ENCODE data around the gene JAML. TPM values are rescaled to one million over a fixed set of nuclear protein-coding genes. Genes with fewer than 3 reads are reported as not detected.
A peak's percentile ranks its signal among the peaks of the same experiment; 100 is the strongest.
"Not testable (repeated sequence)": the region's sequence is repeated elsewhere in the genome, so short reads cannot be mapped to it uniquely, and the experiment has no call there.

JAML gene
- total RNA-seq, 1 donor from 2014 or later, result not detected

DNA sequence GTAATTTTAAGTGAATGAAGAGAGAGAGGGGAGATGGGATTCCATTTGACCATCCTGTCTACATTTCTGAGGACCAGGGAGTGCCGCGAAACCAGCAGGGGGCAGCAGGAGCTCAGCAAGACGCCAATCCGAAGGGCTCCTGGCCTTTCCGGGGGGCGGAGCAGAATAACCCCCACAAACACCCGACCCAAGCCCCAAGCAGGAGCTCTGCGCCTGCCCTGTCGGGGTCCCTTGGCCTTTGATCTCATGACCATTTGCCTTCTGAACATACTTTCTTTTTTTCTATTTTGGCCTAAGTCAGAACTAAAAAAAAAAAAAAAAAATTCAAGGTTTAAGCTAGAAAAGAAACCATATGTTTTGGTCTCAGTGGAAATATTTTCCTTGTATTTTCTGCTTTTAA, 26.4 kb downstream of the JAML start:
- peak; percentile 70 to 81 for DNase-seq (ENCODE audit: low read depth in 2 of 2)

DNA sequence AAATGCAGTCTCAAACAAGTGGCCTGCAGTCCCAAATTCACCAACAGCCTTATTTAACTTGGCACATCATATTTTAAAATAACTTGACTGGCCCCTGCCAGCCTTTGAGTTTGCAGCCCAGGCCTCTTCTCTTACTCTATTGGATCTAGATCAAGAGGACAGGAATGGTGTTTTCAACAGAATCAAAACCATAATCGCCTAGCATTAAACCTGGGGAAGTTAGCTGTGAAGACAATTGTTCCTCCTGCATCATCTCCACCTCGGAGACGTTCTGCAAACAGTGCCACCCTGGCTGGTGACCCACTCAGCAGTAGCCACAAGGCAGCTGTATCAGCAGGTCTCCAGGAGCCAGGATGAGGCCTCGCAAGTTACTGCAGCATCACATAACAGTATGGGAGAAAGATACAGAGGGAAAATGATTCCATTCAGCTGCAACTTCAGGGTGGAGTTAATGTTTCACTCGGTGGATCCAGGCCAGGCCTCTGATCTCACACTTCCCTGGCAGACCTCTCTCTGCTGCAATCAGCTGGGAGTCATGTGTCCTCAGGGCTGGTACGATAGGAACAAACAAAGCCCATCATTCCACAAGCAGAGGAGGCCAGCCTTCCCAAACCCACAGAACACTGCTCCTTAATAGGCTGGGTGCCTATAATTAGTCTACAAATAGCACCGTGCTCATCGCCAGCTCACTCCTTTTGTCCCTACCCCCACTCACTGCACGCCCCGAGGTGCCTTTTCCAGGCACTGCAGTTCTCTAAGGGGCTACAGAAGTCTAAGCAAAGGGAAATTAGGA, 29.8 kb downstream of the JAML start:
- DNase-seq (ENCODE audit: low read depth in 2 of 2), result peak; percentile 60 to 82

DNA sequence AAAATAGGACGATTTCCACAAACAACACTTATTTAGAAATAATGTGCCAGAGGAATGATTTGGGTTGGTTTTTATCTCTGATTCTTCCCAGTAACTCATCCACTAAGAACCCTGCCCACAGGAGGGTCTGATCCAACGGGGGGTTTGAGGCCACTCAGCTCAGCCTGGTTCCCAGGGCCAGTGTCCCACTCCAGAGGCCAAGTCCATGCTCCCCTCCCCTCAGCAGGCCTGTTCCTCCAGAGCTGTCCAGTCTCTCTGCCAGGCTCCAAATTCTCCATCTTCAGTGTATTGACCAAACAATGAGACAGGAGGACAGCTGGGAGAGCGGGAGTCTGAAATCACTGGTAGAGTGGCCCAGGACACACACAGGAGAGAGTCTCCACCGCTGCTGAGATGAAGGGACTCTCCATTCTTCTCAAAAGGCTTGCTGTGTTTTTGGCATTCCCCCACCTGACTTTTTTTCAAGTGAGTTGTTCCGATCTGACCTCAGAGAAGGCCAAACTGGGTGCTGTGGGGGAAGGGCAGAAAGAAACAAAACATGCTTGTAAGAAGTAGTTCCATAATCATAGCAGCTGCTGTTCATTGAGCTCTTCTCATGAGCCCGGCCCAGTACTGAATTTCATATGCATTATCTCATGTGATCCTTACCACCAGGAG, 30.8 kb downstream of the JAML start:
- no peak for DNase-seq (ENCODE audit: low read depth in 2 of 2)

DNA sequence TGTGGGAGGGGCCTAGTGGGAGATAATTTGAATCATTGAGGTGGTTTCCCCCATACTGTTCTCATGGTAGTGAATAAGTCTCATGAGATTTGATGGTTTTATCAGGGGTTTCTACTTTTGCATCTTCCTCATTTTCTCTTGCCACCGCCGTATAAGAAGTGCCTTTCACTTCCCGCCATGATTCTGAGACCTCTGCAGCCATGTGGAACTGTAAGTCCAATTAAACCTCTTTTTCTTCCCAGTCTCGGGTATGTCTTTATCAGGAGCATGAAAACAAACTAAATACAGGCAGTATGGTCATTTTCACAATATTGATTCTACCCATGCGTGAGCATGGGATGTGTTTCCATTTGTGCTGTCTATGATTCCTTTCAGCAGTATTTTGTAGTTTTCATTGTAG, 32.0 kb downstream of the JAML start:
- not testable (repeated sequence) for DNase-seq (ENCODE audit: low read depth in 2 of 2)

DNA sequence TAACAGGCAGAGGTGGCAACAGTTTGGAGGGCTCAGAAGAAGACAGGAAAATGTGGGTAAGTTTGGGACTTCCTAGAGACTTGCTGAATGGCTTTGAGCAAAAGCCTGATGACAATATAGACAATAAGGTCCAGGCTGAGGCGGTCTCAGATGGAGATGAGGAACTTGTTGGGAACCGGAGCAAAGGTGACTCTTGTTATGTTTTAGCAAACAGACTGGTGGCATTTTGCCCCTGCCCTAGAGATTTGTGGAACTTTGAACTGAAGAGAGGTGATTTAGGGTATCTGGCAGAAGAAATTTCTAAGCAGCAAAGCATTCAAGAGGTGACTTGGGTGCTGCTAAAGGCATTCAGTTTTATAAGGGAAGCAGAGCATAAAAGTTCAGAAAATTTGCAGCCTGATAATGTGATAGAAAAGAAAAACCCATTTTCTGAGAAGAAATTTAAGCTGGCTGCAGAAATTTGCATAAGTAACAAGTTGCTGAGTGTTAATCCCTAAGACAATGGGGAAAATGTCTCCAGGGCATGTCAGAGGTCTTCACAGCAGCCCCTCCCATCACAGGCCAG, 33.8 kb downstream of the JAML start:
- DNase-seq (ENCODE audit: low read depth in 2 of 2), result not testable (repeated sequence)

DNA sequence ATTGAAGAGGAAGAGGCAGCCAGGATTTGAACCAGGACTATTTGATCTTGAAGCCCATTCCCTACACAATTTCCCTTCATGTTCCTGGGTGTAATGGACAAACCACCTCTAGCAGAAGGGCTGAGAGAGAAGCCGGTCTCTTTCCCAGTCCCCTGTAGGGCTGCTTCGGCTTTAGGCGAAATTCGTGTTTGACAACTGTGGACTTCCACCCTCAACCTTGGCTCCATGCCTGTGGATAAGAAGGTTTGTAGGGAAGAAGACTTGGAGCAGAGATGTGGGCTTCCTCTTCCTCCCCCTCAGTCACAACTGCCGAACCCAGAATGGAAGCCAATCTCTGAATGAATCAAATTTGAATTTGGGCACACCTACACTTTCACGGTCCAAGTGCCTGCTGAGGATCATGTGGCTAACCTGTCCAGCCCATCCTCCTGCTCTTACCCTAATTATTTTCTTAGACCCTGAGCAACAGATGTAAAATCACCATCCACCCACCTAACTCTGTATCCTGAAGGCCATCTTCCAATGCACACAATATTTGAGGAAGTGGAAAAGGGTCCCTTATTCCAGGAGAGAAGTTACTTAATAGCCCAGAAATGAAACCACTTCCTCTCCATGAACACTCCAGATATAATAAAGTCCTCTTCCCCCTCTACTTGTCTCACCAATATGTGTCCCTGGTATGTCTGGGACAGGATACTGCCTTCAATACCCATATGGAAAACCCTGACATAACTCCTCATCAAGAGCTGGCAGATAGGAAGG, 38.3 kb downstream of the JAML start:
- DNase-seq (ENCODE audit: low read depth in 2 of 2), result no peak

DNA sequence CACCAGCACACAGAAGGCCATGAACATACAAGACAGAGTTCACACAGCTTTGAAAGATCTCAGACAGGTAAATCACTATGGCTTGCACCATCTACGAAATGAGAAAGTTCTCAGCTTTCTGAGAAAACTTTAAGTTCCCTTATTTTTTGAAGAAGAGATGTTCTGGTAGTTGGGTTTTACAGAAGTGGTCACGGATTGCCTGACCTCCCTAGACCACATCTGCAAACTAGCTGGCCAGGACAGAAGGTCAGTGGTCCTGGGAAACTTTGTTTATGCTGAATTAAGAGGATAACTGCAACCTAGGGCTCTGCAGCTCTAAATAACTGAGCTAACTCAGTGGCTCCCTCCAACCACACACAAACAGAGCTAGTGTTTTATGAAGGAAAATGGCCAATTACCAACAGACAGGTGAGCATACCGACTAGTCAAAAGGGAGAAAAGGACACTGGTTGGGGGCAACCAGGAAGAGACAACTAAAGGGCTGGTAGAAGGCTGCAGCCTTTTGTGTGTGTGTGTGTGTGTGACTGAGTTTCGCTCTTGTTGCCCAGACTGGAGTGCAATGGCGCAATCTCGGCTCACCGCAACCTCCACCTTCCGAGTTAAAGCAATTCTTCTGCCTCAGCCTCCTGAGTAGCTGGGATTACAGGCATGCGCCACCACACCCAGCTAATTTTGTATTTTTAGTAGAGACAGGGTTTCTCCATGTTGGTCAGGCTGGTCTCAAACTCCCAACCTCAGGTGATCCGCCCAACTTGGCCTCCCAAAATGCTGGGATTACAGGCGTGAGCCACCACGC, 39.8 kb downstream of the JAML start:
- no peak for DNase-seq (ENCODE audit: low read depth in 2 of 2)

DNA sequence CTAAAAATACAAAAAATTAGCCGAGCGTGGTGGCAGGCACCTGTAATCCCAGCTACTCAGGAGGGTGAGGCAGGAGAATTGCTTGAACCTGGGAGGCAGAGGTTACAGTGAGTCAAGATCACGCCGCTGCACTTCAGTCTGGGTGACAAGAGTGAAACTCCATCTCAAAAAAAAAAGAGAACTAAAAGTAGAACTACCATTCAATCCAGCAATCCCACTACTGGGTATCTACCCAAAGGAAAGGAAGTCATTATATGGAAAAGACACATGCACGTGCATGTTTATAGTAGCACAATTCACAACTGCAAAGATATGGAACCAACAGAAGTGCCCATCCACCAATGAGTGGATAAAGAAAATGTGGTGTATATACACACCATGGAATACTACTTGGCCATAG, 41.1 kb downstream of the JAML start:
- DNase-seq (ENCODE audit: low read depth in 2 of 2), result not testable (repeated sequence)

DNA sequence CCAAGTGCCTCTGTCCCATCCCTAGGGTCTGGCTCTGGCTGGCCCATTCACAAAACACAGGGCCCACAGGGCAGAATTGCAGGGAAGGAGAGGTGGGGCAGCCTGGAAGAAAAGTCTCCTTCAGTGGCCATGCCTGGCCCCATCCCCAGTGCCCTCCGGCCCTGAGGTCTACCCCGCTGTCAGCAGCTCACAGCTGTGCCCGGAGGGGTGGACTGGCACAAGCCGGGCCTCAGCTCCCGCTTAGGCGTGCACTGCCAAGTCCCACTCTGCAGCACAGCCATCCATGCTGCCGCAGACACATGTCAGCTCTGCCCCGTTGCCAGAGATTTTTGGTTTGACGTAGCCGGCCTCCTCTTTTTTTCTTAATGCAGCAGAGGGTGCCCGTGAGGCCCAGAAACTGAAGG, 44.5 kb downstream of the JAML start:
- DNase-seq (ENCODE audit: low read depth in 2 of 2), result peak in 1 of 2 donors; percentile 46

DNA sequence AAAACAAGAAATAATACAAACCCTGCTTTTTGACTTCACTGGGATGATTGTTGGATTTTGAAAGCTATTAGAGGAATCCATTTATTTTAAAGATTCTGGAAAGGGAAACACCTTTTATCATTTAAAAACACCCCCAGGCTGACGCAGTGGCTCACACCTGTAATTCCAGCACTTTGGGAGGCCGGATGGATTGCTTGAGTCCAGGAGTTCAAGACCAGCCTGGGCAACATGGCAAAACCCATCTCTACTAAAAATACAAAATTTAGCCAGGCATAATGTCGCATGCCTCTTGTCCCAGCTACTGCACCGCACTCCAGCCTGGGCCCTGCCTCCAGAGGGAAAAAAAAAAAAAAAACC, 48.1 kb downstream of the JAML start:
- no peak for DNase-seq (ENCODE audit: low read depth in 2 of 2)

DNA sequence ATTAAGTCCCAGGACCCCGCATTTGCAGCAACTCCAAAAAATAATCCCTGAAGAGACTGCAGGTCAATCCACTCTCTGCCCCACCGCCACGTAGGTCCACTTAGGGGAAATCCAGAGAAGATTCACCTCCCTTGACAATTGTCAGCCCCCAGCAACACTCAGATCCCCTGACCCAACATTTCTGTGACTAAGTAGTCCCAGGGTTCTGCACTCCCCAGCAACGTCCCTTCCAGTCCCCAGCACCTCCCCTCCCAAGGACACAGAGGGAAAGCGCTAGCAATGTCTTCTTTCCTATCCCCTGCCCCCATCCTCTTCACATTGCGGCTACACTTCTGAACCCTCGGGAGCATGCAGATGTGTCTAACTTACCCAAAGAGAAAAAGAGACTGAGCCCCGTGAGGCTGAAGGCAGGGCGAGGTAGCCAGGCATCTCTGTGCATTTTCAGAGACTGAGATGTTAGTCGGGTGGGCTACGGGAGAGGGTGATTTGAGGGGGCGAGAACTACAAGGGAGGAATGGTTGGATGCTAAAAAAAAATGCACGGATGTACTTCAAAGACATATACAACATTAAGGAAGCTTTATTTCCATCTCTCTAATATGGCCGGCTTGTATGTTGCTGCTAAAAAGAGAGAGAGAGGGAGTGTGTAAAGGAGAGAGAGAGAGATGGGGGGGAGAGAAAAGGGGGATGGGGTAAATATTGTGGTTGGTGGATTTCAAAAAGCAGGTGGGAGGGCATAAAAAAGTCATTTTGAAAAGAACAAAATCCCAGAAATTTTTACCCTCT, 48.6 kb downstream of the JAML start, which contains the start of gene SCN2B:
Gene SCN2B (minus strand): TSS at position 647 of the 785 bp plus-strand sequence. CDS start 208 bp downstream, at position 439.
- no peak for DNase-seq (ENCODE audit: low read depth in 2 of 2)

DNA sequence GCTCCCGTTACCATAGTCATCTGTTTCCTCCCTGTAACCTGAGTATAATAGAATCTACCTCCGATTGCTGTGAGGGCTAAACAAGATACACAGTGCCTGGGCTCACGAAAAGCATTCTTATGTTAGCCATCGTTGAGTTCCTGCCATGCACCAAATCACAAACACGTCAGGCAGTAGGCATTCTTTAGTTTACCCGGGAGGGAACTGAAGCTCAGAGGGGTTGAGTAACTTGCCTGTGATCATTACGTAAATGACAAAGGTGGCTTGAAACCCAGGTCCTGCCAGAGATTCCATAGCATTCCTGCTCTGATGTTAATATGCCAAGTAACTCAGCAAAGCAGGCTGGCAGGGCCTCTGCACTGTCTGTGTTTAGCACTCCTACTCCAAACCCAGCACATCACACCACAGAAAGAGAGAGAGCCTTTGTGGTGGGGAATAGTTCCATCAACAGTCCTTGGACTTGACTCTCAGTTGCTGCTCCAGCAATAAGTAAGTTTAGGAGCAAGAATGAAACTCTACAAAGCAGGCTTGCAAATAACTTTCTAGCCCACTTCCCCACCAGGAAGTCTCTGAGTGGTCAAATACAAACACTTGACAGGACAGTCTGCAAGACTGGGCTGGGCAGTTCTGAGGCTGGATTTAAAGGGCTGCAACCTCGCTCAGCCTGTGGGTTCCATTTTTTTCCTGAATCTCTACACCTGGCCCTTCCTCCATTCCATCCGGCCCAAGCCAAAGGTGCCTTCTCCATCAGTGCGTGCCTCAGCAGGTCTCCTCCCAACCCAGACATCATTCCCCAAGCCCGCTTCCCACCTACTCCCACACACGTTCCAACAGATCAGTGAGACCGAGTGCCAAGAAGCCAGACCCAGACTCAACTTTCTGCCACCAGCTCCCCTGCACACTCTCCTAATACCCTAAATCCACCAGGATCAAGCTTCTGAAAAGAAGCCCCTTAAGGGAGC, 49.5 kb downstream of the JAML start:
- no peak for DNase-seq (ENCODE audit: low read depth in 2 of 2)

DNA sequence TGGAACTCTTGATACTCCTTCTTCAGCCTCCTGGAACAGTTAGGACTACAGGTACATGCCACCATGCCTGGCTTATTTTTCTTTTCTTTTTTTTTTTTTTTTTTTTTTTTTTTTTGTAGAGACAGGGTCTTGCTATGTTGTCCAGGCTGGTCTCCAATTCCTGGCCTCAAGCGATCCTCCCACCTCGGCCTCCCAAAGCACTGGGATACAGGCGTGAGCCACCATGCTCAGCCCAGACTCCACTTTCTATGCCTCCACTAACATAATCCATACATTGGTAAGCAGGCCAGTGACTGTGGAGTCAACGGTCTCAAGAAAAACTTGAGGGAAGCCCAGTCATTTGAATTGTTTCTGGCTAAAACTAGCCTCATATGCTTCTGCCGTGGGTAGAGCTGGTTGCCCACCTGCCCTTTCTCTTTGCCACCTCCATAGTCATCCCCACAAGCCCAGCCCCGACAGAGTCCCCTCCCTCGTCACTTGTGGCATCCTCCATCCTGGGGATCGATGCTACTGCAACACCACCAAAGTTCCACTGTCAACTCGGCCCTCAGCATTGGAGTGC, 50.7 kb downstream of the JAML start:
- no peak for DNase-seq (ENCODE audit: low read depth in 2 of 2)

DNA sequence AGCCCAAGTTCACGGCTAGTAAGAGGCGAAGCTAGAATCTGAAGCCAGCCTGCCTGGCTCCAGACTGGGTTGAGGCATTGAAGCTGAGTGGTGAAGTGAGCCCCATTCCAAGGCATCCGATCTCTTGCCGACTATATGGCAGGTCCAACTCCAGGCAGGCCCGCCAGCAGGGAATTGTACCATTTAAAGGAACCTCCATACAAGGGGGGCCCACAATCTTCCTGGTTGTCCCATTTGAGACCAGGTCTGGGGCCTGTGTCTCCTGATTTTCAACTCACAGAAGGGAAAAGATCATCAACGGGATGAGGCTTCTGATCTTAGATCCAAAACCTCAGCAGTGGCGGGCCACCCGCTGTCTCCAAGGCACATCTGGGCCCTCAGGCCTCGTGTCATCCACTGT, 52.5 kb downstream of the JAML start:
- no peak for DNase-seq (ENCODE audit: low read depth in 2 of 2)

DNA sequence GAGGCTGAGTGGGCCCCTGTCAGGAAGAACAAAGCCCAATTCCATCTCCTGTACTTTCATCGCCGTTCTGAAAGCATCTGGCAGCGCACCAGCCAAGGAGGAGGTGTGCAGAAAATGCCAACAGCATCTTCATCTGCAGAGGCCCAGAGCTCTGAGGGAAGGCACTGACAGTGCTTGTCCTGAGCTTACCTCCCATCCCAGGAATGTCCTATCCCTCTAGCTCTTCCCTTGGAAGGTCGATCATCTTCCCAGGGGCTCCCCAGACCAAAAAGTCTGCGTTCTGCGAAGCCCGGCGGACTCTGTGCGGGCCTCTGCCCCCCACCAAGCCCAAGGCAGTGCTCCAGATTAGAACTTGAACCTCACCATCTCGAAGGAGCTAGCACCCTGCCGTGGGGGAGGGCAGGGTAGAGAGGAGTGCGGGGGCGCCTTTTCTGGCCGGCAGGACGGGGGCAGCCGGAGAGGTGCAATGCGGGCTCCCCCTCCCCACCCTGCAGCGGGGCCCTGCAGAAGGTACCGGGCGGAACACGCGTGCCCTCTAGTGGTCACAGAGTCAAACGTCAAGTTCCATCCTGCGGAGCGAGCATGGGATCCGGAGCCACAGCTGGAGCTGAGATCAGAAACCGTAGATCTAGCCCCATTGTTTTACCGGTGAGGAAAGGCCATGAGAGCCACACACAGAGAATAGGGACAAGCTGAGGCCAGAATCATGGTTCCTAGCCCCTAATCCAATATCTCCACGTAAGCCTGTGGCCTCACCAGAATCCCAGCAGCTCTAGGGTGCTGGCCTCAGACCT, 53.3 kb downstream of the JAML start:
- peak; percentile 68 to 79 for DNase-seq (ENCODE audit: low read depth in 2 of 2)

DNA sequence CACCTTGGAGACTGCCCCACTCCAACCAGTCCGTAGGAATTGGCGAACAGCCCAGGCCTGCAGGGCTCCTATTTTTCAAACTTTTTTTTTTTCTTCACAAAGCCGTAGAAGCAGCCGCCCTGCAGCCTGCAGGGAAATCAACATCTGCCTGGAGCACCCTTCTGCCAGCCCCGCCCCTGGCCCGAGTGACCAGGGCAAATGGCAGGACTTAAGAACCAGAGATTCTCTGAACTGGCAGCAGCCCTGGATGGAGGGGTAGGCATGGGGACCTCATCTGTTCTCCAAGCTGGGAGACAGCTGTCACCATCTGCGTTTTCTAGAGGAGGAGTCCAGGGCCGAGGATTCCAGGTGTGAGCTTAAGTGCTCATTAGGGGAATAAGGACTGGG, 53.9 kb downstream of the JAML start:
- DNase-seq (ENCODE audit: low read depth in 2 of 2), result no peak

DNA sequence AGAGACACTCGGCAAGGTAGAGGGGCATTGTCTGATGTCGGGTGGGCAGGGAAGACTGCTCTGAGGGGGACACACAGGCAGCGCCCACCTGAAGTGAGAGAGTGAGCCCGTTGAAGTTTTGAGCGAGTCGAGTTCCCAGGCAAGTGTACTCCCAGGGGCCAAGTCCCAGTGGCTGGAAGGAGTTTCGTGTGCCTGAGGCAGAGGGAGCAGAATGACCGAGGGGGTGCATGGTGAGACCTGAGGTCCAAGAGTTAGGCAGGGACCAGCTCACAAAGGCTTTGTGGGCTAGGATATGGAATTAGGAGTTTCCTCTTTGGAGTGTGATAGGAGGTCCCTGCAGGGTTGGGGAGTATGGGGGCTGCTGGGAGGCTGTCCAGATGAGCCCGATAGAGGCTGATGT, 54.6 kb downstream of the JAML start:
- no peak for DNase-seq (ENCODE audit: low read depth in 2 of 2)
